DOHH2 (cell line): Measurements from ENCODE around the gene GXYLT2.

Experiments used
- H3F3A ChIP-seq: fragments of 200-600 bp; sonication (generic), shearing (Covaris generic); 2 replicates; pipeline ENCODE4 v1.6.0; 2016; ENCODE audit warnings: antibody characterized with exemption, mild to moderate bottlenecking; ENCODE audit not compliant: control insufficient read depth, insufficient read depth
- H3K27ac ChIP-seq: fragments of 200-600 bp; sonication (generic); 2 replicates; pipeline ENCODE4 v1.5.1; 2014; ENCODE audit warnings: low read depth, mild to moderate bottlenecking, low read length, moderate library complexity
- H3K27me3 ChIP-seq: fragments of 200-600 bp; sonication (generic); 2 replicates; pipeline ENCODE4 v1.6.1; 2014; ENCODE audit warnings: mild to moderate bottlenecking, low read length, mixed read lengths; ENCODE audit not compliant: control insufficient read depth
- H3K36me3 ChIP-seq: fragments of 200-600 bp; sonication (generic); 2 replicates; pipeline ENCODE4 v1.6.1; 2014; ENCODE audit warnings: mild to moderate bottlenecking, low read length, moderate library complexity, mixed read lengths; ENCODE audit not compliant: control insufficient read depth
- H3K4me1 ChIP-seq: fragments of 200-600 bp; sonication (generic); 2 replicates; pipeline ENCODE4 v1.6.1; 2014; ENCODE audit warnings: mild to moderate bottlenecking, low read length, mixed read lengths; ENCODE audit not compliant: control insufficient read depth
- H3K4me2 ChIP-seq: fragments of 200-600 bp; sonication (generic); 2 replicates; pipeline ENCODE4 v1.6.0; 2014; ENCODE audit warnings: mild to moderate bottlenecking, low read length, moderate library complexity
- H3K4me3 ChIP-seq: fragments of 200-600 bp; sonication (generic); 2 replicates; pipeline ENCODE4 v1.5.1; 2014; ENCODE audit warnings: mild to moderate bottlenecking, low read length, mixed read lengths
- H3K79me2 ChIP-seq: fragments of 200-600 bp; sonication (generic); 2 replicates; pipeline ENCODE4 v1.6.1; 2014; ENCODE audit warnings: mild to moderate bottlenecking, low read length, mixed read lengths; ENCODE audit not compliant: control insufficient read depth
- H3K9me2 ChIP-seq: fragments of 200-600 bp; sonication (generic); replicated peaks from 2 replicates; pipeline ENCODE4 v1.6.1; 2014; ENCODE audit warnings: mild to moderate bottlenecking, low read length, mixed read lengths; ENCODE audit not compliant: control insufficient read depth
- H3K9me3 ChIP-seq: fragments of 200-600 bp; sonication (generic); 2 replicates; pipeline ENCODE4 v1.6.1; 2014; ENCODE audit warnings: antibody characterized with exemption, low read length, mixed read lengths; ENCODE audit not compliant: control insufficient read depth, insufficient read depth
- H4K20me1 ChIP-seq: fragments of 200-600 bp; sonication (generic); 2 replicates; pipeline ENCODE4 v1.6.0; 2014; ENCODE audit warnings: low read depth, mild to moderate bottlenecking, antibody characterized with exemption, low read length, moderate library complexity; ENCODE audit not compliant: control insufficient read depth, insufficient read depth
- EZH2phosphoT487 ChIP-seq: fragments of 200-600 bp; sonication (generic); IDR thresholded peaks from 2 replicates; pipeline ENCODE4 v1.6.1; 2017; ENCODE audit warnings: borderline replicate concordance, mild to moderate bottlenecking, antibody characterized with exemption, low read length, moderate library complexity, mixed read lengths
- TF ChIP-seq, protein P1 (sequence below): fragments of 200-600 bp; sonication (generic); IDR thresholded peaks from one replicate; pipeline ENCODE4 v1.5.1; 2014; ENCODE audit warnings: antibody characterized with exemption, mild to moderate bottlenecking, low read depth, low read length; ENCODE audit not compliant: poor library complexity, severe bottlenecking

Gene GXYLT2

GRCh38 chr3:72944696-72945095 is 56.9 kb downstream of the GXYLT2 start:
- Histone ChIP-seq H3K9me2 (no peaks in the 10 kb centered on the region), H4K20me1 (no peaks in the 10 kb centered on the region), H3F3A (no peaks in the 10 kb centered on the region), H3K4me2 (no peak overlapping the region), H3K36me3 (no peaks in the 10 kb centered on the region), H3K27ac (no peak overlapping the region), H3K9me3 (no peaks in the 10 kb centered on the region), H3K79me2 (no peaks in the 10 kb centered on the region), H3K4me1 (peaks cover under 1% of the 10 kb centered on the region; the same call in 1 of the 2 replicates), H3K4me3 (no peak overlapping the region), H3K27me3 (no peaks in the 10 kb centered on the region)
- TF ChIP-seq, protein P1, sequence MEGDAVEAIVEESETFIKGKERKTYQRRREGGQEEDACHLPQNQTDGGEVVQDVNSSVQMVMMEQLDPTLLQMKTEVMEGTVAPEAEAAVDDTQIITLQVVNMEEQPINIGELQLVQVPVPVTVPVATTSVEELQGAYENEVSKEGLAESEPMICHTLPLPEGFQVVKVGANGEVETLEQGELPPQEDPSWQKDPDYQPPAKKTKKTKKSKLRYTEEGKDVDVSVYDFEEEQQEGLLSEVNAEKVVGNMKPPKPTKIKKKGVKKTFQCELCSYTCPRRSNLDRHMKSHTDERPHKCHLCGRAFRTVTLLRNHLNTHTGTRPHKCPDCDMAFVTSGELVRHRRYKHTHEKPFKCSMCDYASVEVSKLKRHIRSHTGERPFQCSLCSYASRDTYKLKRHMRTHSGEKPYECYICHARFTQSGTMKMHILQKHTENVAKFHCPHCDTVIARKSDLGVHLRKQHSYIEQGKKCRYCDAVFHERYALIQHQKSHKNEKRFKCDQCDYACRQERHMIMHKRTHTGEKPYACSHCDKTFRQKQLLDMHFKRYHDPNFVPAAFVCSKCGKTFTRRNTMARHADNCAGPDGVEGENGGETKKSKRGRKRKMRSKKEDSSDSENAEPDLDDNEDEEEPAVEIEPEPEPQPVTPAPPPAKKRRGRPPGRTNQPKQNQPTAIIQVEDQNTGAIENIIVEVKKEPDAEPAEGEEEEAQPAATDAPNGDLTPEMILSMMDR, result no peak
- TF ChIP-seq EZH2phosphoT487, result no peak

- TF ChIP-seq EZH2phosphoT487, result no peak
- TF ChIP-seq, protein P1, result no peak
- Histone ChIP-seq H3K36me3 (no peaks in the 10 kb centered on the region), H3K9me2 (no peaks in the 10 kb centered on the region), H3K4me1 (peaks cover 33% of the 10 kb centered on the region), H3F3A (0 out of 2 replicates have a peak, but pooled peaks cover 2% of the 10 kb centered on the region), H3K4me2 (no peak overlapping the region), H3K27ac (no peak overlapping the region), H4K20me1 (no peaks in the 10 kb centered on the region), H3K9me3 (no peaks in the 10 kb centered on the region), H3K27me3 (no peaks in the 10 kb centered on the region), H3K79me2 (no peaks in the 10 kb centered on the region), H3K4me3 (no peak overlapping the region)
These were observed 60.1 kb downstream of the GXYLT2 start for GRCh38 chr3:72947715-72948490.

- no peaks in the 10 kb centered on the region for H3K27me3 ChIP-seq
- no peaks in the 10 kb centered on the region for H3K36me3 ChIP-seq
- H3K9me2 ChIP-seq, result no peaks in the 10 kb centered on the region
- 0 out of 2 replicates have a peak, but pooled peaks cover 2% of the 10 kb centered on the region for H3F3A ChIP-seq
- no peak overlapping the region for H3K4me2 ChIP-seq
- peaks cover 40% of the 10 kb centered on the region for H3K4me1 ChIP-seq
- no peaks in the 10 kb centered on the region for H4K20me1 ChIP-seq
- no peak overlapping the region for H3K27ac ChIP-seq
- TF ChIP-seq, protein P1, result no peak
- TF ChIP-seq EZH2phosphoT487, result no peak
- no peaks in the 10 kb centered on the region for H3K79me2 ChIP-seq
- no peak overlapping the region for H3K4me3 ChIP-seq
- H3K9me3 ChIP-seq, result no peaks in the 10 kb centered on the region
These were observed 61.2 kb downstream of the GXYLT2 start for GRCh38 chr3:72949016-72949415.
